NCI-H82 treated with DMSO at 0.1 percent for 48 hours (cell line): ENCODE data around the gene INTS7.
"Not testable (repeated sequence)": the region's sequence is repeated elsewhere in the genome, so short reads cannot be mapped to it uniquely, and the experiment has no call there.

Experiments used
- DNase-seq: peaks from one replicate; lab custom pipeline; 2025; ENCODE audit not compliant: unreplicated experiment; lab: John Stamatoyannopoulos, UW

Gene INTS7

DNA sequence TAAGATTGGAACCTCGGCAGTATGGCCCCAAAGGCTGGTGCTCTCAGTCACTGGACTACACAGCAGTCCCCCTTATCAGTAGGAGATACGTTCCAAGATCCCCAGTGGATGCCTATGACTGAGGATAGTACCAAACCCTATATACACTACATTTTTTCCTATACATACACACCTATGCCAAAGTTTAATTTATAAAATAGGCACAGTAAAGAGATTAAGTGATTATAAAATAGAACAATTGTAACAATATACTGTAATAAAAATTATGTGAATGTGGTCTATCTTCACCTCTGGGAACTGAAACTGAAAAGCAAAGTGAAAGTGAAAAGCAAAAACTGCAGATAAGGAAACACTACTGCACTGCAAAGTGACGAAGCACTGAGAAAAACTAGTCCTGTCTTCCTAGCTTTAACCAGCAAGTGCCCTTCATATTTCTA, 96.8 kb downstream of the INTS7 start:
- DNase-seq, result no peak

DNA sequence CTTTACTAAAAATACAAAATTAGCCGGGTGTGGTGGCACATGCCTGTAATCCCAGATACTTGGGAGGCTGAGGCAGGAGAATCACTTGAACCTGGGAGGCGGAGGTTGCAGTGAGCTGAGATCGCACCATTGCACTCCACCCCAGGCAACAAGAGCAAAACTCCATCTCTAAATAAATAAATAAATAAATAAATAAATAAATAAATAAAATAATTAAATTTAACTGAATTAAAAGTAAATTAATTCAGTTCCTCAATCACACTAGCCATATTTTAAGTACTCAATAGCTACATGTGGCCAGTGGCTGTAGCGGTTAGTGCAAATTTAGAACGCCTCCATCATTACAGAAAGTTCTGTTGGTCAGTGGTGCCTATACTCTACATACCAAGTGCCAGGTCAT, 97.9 kb downstream of the INTS7 start:
- not testable (repeated sequence) for DNase-seq

DNA sequence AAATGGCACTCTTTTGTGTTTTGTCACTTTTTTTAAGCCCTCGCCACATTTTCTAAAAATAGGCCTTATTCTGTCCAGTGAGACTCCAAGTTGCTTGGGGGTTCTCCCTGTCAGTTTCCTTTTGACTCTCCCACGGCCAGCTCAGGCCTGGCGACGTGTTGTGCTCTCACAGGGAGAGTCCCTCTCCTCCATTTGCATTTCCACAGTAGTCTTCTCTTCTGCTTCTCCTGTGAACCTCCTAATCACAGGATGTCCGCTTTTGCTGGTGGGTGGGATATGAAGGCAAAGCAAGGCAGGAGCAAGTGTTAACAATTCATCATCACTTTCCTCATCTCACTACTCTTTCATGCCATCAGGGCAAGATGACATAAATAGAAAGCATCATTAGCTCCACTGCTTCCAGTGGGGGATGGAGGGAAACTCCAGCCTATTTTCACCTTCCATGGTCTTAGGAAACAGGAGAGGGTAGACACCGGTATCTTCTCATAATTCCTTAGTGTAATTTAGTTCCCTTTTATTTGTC, 99.8 kb downstream of the INTS7 start:
- DNase-seq, result no peak

DNA sequence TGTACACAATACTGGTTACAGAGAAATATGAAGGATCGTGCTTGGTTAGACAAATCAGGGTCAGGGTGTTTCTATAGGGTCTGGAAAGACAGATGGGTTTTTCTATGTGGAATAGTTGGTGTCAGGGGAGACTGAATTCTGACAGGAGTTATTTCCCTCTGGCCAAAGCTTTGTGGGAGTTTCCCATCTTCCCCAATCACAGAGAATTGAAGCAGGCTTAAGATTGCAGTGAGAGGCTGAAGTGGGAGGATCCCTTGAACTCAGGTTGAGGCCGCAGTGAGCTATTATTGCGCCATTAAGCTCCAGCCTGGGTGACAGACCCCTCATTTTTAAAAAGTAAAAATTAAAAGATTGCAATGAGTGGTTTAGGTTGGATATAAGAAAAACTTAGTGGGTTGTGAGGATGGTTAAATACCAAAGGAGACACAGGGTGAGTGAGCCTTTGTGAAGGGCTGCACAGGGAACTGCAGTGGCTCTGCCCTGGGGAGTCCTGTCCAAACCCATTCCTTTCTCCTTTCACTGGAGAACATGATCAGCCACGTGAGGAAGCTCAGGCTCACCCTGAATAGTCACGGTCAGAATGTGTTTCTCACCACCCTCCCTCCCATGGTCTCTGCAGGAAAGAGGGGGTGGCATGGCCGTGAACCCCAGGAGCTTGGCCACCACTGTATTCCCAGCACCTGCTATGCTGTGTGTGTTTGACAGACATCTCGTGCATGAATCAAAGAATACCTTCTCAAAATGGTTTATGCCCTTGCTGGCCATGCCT, 101.2 kb downstream of the INTS7 start:
- no peak for DNase-seq

DNA sequence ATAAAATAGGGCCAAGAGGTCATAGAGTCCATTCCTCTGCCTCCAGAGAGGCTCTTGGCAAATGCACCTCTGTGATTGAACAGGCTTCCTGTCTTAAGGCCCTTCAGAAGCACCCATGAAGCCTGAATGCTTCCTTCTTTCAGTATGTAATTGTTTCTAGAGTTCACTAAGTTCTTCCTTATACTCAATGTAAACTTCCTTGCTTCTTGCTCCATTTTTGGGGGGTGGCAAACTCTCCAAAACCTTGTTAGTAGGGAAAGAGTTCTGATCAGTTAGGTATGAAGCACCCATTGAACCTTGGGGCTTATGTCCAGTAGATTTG, 102.5 kb downstream of the INTS7 start:
- no peak for DNase-seq

DNA sequence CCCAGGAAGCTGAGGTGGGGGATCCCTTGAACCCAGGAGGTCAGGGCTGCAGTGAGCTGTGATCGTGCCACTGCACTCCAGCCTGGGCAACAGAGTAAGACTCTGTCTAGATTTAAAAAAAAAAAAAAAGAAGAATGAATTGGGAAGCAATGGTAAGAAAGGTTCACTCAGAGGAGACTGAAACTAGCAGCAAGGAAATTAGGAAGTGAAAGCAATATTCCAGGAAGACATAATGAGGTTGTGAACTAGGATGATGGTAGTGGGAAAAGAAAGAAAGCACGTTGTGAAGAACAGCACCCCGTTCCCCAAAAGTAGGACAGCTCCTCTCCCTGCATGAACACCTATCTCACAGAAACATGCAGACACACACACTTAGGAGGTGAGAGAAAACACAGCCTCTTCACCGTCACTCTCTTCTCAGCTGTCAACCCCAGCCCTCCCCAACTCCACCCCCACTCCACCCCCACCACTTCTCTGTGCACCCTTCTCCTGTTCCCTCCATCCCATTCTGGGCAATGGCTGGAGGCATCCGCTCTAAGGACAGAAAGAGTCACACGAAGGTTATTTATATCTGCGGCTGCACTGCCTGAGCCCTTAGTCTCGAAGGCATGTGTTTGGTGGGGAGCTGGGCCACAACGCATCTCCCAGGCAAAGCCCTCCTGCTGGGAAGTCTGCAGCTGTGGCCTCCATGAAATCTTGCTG, 103.0 kb downstream of the INTS7 start:
- DNase-seq, result no peak

DNA sequence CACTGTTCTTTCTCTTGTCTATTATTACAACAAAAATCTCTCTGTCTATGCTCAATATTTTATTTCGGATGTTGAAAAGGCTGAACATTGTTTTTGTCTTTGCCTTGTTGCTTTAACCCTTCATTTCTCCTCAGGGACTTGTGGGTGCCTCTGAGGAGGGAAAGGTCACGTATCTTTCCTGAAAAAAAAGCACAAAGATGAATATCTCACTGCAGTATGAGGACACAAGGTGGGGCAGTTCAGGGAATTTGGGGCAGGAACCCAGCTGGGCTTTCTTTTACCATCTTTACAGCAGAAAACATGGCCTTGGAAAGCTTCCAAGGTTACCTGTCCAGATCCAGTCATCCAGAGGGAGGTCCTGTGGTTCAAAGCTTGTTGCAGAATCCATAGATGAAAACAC, 105.7 kb downstream of the INTS7 start:
- DNase-seq, result no peak

DNA sequence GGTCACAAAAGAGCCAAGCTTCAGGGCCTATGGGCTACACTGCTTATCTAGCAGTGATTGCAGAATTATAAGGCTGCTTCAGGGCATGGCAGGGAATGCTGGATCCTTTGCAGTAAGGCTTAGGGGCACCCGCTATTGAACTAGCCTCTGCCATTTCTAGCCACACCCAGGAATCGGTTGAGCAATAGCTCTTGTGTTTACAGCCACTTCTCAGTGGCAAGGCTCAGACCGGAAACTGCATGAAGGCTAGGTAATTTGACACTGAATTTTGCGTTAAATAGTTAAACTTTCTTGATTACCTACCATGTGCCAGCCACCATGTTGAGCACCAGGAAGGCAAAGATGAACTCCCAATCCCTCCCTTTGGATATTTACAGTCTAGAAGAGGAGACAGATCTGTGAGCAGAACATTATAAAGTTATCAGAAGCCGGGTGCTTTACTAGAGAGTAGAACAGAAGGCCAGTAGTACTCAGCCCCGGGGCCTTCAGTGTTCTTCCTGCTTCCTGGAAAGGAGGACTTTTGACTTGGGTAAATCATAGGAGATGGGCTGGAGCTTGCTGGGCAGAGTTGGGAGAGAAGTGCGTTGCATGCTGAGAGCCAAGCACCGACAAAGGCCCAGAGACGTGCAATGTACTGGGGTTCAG, 106.2 kb downstream of the INTS7 start:
- no peak for DNase-seq

DNA sequence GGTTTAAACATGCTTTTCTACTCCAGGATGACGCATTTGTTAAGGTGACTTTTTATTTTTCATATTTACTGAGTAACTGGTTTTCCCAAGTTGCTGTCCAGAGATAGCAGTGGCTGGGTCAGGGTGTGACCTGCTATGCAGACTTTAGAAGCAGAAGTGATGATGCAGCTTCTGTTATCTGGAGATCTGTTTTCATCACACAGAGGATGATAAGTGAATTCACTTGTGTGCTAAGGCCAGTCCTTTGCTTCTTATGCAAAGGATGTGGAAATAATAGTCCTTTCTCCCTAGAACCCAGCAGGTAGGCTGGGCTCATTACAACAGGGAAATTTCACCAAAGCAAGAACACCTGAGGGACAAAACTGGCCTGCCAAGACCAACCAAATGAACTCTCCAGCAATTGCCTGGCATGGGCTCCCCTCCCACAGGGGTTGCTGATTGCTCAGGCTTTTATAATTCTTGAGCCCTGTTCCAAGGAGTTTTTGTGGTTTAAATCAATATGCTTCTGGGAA, 107.0 kb downstream of the INTS7 start:
- no peak for DNase-seq

DNA sequence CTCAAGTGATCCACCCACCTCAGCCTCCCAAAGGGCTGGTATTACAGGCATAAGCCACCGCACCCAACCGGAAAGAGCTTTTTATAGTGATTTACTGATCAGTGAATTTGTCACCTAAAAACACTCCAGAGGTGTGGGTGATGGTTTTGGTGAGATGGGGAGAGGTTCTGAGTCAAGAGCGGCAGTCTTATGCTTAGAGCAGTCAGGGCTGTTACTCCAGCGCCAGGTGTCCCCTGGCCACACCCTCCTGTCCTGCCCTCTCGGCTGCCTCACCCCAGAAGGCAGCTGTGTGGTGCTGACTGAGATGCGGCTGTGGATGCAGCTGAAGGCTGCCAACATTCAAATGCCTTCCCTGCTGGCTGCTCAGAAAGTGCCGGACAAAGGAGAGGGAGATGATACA, 110.3 kb downstream of the INTS7 start:
- DNase-seq, result no peak

DNA sequence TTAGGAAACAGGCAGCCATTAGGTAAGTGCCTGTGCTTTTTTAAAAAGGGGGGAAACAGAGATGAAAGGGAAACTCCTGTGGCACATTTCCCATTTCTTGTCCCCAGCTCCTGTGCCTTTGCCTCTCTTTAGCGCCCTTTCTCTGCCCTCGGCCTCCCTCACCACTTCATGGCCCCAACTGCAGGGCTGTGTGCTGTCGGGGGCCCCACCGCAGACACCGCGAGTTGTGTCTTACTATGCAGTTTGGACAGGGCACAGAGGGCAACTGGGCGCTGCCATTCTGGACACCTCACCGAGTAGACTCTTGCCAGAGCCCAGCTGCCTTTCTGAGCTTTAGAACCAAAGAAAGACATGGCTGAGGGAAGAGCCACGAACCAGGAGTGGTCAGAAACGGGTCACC, 111.1 kb downstream of the INTS7 start:
- DNase-seq, result no peak

DNA sequence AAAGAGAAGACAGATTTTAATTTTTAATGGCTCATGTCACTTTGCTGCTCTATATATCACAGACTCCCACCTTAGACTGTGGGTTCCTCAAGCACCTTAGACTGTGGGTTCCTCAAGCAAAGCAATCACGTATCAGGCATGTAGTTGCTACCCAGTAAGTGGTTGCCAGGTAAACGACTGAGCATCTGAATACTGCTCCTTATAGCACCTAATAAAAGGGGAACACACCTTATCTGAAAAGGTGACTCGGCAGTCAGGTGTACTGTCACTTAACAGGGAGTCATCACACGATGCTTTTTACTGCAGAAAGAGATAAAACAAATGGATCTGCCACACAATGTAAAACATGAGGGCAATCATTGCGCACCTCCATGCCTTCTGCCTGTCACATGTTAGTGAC, 112.3 kb downstream of the INTS7 start:
- DNase-seq, result no peak

DNA sequence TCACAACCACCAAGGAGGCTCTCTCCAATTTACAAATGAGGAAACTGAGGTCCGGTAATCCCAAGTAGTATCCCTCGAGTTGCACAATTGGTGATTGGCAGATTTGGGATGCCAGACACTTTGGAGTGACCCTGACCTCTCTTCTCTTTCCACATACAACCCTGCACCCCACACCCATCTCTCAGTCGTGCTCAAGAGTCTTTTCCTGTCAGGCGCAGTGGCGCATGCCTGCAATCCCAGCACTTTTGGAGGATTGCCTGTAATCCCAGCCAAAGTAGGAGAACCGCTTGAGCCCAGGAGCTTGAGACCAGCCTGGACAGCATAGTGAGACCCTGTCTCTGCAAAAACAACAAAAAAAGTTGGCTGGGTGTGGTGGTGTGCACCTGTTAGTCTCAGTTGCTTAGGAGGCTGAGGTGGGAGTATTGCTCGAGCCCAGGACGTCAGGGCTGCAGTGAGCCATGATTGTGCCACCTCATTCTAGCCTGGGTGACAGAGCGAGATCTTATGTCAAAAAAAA, 113.7 kb downstream of the INTS7 start:
- no peak for DNase-seq

DNA sequence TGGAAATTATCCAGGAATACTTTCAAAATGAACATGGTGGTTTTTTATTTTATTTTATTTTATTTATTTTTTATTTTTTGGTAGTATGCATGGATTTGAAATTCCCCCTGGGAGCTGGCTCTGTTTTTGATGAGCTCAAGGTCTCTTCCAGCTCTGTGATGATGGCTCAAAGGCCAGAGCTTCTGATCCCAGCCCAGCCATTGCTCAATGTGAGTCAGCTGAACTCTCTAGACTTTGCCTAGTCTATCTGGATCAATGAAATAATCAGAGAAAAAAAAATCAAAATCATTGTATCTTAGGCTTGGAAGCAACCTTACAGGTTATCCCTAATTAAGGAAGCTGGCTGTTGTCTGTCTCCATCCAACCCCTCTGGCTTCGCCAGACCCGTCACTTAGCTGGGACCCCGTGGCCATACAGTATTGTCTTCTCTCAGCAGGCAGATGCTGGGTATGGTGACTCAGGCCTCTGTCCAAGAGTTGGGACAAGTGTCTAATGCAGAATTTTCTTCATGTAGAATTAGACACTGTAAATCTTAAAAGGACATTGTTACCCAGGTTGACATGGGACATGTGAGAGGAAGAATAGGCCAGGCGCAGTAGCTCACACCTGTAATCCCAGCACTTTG, 114.6 kb downstream of the INTS7 start:
- DNase-seq, result no peak

DNA sequence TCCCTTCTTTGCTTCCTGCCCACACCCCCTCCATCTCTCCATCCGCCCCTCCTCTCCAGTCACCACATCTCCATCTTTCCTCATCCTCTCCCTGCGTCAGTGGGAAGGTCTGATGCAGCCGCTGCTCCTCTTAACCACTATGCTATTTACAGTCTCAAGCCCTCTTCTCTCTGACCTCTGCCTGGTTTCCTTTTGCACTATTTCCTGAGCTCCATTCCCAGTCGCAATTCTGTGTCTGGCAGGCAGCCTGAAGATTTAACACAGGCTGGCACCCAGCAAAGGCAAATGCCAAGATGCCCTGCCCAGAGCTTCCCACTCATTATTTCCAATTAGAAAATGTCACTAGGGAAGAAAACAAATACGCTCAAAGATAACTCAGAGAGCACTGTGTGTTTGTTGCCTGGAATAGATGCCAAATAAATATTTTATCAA, 115.2 kb downstream of the INTS7 start:
- DNase-seq, result no peak

DNA sequence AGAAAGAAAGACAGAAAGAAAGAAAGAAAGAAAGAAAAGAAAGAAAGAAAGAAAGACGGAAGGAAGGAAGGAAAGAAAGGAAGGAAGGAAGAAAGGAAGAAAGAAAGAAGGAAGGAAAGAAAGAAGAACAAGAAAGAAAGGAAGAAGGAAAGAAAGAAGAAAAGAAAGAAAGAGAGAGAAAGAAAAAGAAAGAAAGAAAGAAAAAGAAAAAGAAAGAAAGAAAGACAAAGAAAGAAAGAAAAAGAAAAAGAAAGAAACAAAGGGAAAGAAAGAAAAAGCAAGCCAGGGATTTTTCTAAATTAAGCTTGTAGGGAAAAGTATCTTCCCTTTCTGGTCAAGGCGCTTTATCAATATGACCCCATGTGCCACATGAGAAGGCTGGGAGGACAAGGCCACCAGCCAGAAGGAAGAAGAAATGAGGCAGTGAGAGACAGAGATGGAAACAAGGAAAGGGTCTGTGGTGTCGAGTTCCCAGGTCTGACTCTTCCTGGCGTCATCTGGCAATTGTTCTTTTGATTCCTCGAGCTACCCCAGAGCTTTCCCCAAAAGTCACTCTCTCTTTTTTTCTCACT, 116.4 kb downstream of the INTS7 start:
- no peak for DNase-seq

DNA sequence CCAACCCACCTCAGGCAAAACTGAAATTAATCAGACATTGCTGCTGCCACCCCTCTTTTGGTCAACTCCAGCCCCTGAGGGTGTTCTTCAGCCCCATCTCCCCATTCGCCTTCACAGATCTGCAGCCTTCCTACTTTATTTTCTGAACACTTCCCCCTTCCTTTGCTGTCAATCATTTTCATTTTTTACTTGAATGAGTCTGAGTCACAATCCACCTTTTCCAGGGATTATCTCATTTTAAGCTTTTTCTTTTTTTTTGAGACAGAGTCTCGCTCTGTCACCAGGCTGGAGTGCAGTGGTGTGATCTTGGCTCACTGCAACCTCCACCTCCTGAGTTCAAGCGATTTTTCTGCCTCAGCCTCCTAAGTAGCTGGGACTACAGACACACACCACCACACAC, 118.9 kb downstream of the INTS7 start:
- not testable (repeated sequence) for DNase-seq

DNA sequence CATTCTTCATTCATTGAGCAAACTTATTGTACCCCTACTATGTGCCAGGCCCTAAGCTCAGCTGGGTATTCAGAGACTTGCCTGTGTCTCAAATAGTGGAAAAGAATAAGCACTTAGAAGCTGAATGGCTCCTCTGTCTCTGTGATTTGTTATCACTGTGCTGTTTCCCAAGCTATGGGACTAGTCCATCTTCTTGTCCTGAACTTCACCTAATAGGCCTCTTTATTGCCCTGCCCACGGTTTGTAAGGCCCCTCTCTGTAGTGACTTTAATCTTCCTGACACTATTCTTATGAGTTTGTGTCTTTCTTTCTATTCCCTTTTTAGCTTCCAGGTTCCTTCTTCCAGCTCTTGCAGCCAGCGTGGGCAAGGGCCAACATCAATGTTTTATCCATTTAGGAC, 119.4 kb downstream of the INTS7 start:
- no peak for DNase-seq

DNA sequence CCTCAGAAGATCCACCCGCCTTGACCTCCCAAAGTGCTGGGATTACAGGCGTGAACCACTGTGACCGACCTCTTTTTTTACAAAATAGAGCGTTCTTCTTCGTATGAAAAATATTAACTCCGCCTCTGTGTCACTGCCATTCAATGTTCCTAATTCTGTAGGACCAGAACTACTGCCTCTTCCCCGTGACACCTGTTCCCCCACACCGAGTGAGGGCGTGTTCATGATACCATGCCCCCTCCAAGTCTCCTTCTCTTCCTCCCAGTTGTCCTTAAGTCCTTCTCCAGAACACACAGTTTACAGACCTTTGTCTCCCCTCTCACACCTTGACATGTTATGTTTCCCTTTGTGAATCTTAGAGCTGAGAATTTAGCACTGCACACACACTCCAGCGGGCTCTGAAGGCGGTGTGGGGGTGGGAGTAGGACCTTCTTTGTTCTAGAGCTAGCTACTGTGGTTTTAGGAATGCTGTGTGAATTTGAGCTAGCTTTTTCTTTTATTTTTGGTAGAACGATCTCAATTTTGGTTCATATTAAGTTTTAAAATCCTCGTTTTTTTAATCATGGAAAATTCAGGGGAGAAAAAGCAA, 122.4 kb downstream of the INTS7 start:
- DNase-seq, result no peak

DNA sequence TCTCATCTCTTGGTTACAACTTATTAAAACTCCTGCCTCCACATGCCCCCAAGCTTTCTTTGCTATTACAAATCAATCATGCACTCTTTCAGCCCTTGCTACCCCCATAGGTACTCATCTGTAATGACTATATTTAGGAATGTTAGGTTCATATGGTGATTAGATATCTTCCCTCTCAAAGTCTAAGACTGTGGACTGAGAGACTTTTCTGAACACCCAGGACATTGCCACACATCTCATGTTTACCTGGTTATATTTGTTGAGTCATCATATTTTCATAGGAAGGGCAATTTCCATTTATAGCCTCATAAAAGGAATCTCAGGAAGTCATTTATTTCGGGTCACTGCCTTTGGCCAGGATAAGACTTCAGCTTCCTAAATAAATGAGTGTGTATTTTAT, 123.3 kb downstream of the INTS7 start:
- DNase-seq, result no peak
